IPS DF 4.7 (cell line): ENCODE results near the gene TPST2.

ENCODE experiments used
- DNase-seq: peaks from one replicate; pipeline ENCODE4 v3.0.0-alpha.2; 2013; ENCODE audit warnings: low spot score; ENCODE audit errors: extremely low read depth

Gene TPST2

GRCh38 chr22:26496456-26496855, 93.5 kb downstream of the TPST2 start:
- DNase-seq = no peak

GRCh38 chr22:26494506-26494905, 95.4 kb downstream of the TPST2 start:
- DNase-seq = no peak

DNA sequence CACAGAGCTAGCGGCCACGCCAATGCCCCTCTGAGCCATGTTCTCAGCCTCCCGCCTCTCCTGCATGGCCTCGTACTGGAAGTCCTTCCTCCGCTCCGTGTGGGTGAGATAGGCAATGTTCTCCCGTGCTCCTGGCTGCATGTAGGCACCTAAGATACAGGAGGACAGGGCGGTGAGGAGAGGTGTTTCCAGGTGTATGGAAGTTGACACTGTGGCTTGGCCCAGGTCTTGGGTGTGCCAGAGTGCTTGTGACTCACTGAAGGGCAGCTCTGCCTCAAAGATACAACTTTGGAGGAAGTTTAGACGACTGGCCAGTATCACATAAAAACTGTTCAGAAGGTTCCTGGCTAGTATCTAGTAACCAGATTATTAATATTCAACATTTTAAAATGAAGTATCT, 97.7 kb downstream of the TPST2 start:
- no peak for DNase-seq

- no peak for DNase-seq
Observed at GRCh38 chr22:26489447-26490036, 100.4 kb downstream of the TPST2 start.

DNA sequence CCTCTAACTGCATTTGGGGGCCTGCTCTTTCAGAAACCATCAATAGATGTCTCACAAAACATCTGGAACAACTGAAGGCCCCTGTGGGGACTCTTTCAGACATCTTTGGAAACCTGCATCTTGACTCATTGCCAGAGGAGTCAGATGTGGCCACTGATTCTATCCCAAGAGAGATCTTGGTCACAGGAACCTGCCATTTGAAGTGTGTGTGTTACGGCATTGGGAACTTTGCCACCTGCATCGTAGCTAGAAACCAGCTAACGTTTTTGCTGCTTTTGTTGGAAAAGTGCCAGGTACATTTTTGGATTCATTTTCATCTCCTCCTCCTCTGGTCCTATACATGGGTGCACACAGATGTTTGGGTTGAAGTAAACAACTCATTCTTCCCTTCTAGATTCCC, 101.9 kb downstream of the TPST2 start:
- DNase-seq = no peak

GRCh38 chr22:26486394-26486793, 103.5 kb downstream of the TPST2 start:
- no peak for DNase-seq

DNA sequence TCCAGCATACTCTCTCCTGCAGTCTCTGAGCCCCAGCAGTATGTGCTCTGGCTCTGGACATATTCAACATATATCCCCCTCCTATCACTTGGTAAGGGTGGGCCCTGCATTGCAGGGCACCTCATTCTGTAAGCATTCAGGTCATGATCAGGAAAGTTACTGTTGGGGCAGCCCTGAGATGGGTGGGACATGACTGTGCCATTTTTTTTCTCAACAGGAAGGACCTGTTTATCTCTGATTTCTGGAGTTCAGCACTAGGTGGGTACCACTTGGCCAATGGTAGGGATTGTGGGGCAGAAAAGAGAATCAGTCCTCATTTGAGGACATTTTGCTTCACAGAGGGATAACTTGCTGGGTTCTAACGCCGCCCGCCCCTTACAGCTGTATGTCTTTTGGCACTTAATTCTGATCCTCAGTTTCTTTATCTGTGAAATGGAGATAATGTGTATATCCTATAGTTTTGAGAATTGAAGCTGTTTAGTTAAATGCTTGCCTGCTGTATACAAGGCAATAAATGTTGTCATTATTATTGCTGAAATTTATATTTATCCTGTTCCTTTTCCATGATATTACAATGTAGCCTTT, 104.0 kb downstream of the TPST2 start:
- no peak for DNase-seq

GRCh38 chr22:26485013-26485412, 104.9 kb downstream of the TPST2 start:
- DNase-seq = no peak

DNA sequence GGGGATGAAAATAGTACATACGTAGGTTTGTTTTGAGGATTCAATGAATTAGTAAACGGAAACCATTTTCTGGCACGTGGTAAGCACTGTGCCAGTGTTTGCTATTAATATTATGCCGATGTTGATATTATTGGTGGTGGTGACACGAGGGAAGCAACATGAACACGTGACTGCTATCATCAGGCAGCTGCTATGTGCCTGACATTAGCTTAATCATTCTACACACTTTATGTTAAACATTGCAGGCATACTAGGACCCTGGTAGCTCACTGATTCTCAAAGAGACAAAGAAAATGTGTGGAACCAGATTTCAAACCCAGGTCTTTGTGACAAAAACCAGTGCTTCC, 105.6 kb downstream of the TPST2 start:
- no peak for DNase-seq

GRCh38 chr22:26483439-26484359, 106.2 kb downstream of the TPST2 start, which contains the start of the genes HPS4 and SRRD:
HPS4 (minus strand) TSS chr22:26483783; CDS start chr22:26481762, 2,021 bp downstream.
SRRD (plus strand) TSS chr22:26483877; CDS start chr22:26483891, 14 bp downstream.
- DNase-seq = no peak

GRCh38 chr22:26483043-26483438, 106.9 kb downstream of the TPST2 start:
- no peak for DNase-seq

DNA sequence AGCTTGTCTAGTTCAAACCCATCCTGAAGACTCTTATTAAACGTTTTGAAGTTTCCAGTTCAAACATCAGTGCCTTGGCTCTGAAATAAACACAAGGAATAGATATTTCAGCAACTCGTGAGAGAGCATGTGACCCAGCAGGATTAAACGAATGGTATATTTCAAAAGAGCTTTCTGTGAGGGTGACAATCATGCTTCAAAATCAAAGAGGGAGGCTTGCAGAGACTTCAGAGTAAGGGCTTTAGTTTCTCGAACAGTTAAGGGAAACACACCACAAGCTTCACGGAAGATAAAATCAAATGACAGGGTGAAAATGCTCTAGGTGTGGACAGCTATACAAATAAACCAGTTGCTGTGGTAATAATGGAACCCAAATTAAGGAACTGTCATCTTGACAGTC, 107.8 kb downstream of the TPST2 start:
- DNase-seq = no peak

DNA sequence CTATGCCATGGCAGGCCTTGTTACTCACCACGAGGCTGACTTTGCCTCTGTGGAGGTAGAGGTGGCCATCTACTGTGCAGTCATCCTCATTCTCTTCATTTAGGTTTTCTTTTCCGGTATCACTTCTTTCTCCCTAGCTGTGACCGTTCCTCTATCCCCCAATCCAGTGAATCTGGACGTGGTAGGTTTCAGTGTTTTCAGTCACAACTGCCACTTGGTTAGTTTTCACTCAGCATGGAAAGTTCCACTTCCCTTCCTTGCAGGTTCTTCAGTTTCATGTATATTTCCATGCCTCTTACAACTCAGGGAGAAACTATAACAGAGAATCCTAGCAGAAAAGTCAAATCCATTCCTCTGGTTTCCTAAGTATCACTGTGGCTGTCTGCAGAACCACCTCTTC, 108.2 kb downstream of the TPST2 start:
- no peak for DNase-seq

- DNase-seq = no peak
Observed at GRCh38 chr22:26481112-26481693, 108.7 kb downstream of the TPST2 start.

- no peak for DNase-seq
Observed at GRCh38 chr22:26480611-26480932, 109.4 kb downstream of the TPST2 start.

DNA sequence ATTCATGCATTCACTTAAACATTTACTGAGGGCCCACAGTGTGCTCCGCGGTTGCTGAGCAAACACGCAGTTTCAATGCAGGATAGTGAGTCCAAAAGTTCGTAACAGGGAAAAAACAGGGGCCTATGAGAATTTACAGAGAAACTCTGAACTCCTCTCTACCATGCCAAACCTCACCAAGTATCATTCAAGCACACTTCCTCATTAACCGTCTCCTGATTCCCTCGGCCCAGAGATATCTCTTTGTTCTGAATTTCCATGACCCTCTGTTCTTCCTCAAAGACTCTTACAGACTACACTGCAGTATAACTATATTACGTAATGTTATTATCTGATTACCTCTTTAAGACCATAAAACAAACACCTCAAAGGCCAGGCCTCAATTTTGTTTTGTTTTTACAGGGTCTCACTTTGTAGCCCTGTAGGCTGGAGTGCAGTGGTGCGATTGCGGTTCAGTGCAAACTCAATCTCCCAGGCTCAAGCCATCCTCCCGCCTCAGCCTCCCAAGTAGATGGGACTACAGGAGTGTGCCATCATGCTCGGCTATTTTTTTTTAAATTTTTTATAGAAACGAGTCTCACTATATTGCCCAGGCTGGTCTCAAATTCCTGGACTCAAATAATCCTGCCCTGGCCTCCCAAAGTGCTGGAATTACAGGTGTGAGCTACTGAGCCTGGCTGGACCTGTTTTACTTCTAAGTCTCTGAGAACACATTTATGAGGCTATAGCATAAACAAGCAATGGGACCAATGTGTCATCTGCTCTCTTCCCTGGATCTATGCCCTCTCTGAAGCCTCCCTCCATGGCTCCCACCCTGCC, 109.9 kb downstream of the TPST2 start:
- no peak for DNase-seq

- no peak for DNase-seq
Observed at GRCh38 chr22:26479043-26479791, 110.7 kb downstream of the TPST2 start.

GRCh38 chr22:26477341-26477731, 112.6 kb downstream of the TPST2 start:
- DNase-seq = no peak

DNA sequence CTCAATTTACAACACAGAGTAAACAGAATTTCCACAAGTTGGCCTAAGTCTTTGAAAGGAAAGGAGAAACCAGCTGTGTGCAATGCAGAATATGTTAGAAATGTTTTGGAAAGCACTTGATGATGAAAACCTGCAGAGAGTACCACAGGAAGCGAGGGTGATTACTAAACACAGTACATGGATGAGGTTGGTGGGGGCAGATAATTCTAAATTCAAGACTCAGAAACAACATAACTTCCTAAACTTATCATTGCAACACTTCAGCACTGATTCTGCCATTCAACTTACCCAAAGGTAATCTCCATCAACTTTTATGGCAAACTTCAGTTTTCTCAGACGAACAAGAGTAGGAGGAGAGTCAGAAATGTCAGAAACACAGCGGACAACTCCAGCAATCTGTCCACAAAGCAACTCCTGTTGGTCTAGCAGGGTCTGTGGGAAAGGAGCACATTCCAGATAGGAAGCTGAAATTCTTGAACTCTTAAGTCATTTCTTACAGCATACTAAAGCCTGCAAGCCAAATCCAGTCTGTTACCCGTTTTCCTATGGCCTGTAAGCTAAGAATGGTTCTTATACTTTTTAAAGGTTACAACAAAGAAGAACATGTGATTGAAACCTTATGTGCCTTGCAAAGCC, 113.1 kb downstream of the TPST2 start:
- DNase-seq = no peak

DNA sequence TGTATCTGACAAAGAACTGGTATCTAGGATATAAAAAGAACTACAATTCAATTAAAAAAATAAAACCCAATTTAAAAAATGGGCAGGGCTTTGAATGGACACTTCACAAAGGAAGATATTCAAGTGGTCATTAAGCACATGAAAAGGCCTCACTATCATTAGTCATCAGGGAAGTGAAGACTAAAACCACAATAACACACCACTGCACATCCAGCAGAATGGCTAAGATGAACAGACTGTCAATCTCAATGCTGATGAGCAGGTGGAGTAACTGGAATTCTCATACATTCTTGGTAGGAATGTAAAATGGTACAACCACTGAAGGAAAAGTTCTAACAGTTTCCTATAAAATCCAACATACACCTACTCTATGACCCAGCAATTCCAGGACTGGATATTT, 115.2 kb downstream of the TPST2 start:
- DNase-seq = no peak
